OCI-LY1 (cell line): ENCODE measurements around the gene NDC1.

ENCODE experiments used
- H2AFZ ChIP-seq: fragments of 200-600 bp; sonication (generic), shearing (Covaris generic); 2 replicates; pipeline ENCODE4 v1.6.0; 2014; ENCODE audit warnings: antibody characterized with exemption, mild to moderate bottlenecking, low read length
- H3F3A ChIP-seq: fragments of 200-600 bp; sonication (generic), shearing (Covaris generic); 2 replicates; pipeline ENCODE4 v1.6.0; 2014; ENCODE audit warnings: mild to moderate bottlenecking, antibody characterized with exemption, low read length, moderate library complexity; ENCODE audit not compliant: insufficient read depth
- H3K27ac ChIP-seq: fragments of 200-600 bp; sonication (generic); 2 replicates; pipeline ENCODE4 v1.5.1; 2014; ENCODE audit warnings: low read length, mixed run types, mild to moderate bottlenecking, low read depth; ENCODE audit not compliant: poor library complexity, severe bottlenecking
- H3K27me3 ChIP-seq: fragments of 200-600 bp; sonication (generic); 2 replicates; pipeline ENCODE4 v1.6.0; 2014; ENCODE audit warnings: antibody characterized with exemption, mild to moderate bottlenecking, low read length, moderate library complexity; ENCODE audit not compliant: insufficient read depth
- H3K36me3 ChIP-seq: fragments of 200-600 bp; sonication (generic); 2 replicates; pipeline ENCODE4 v1.6.1; 2014; ENCODE audit warnings: mild to moderate bottlenecking, antibody characterized with exemption, low read length, moderate library complexity, mixed read lengths; ENCODE audit not compliant: insufficient read depth
- H3K4me1 ChIP-seq: fragments of 200-600 bp; sonication (generic); 2 replicates; pipeline ENCODE4 v1.5.1; 2014; ENCODE audit warnings: mild to moderate bottlenecking, low read length, moderate library complexity; ENCODE audit not compliant: insufficient read depth, severe bottlenecking
- H3K4me2 ChIP-seq: fragments of 200-600 bp; sonication (generic), shearing (Covaris generic); 2 replicates; pipeline ENCODE4 v1.6.1; 2014; ENCODE audit warnings: low read length
- H3K4me3 ChIP-seq: fragments of 200-600 bp; sonication (generic); 2 replicates; pipeline ENCODE4 v1.5.1; 2014; ENCODE audit warnings: low read length, low read depth, mild to moderate bottlenecking, mixed read lengths; ENCODE audit not compliant: poor library complexity, severe bottlenecking
- H3K79me2 ChIP-seq: fragments of 200-600 bp; shearing (Covaris generic); 2 replicates; pipeline ENCODE4 v1.6.1; 2016; ENCODE audit warnings: mixed run types, low read length, mixed read lengths; ENCODE audit not compliant: insufficient read depth
- H3K9ac ChIP-seq: fragments of 200-600 bp; sonication (generic), shearing (Covaris generic); 2 replicates; pipeline ENCODE4 v1.6.1; 2014; ENCODE audit warnings: mild to moderate bottlenecking, low read length, mixed read lengths
- H3K9me2 ChIP-seq: fragments of 200-600 bp; sonication (generic), shearing (Covaris generic); 2 replicates; pipeline ENCODE4 v1.6.1; 2014; ENCODE audit warnings: low read depth, mild to moderate bottlenecking, low read length, mixed read lengths
- H3K9me3 ChIP-seq: fragments of 200-600 bp; shearing (Covaris generic); 2 replicates; pipeline ENCODE4 v1.6.1; 2014; ENCODE audit warnings: low read length, mixed read lengths
- H4K20me1 ChIP-seq: fragments of 200-600 bp; sonication (generic), shearing (Covaris generic); 2 replicates; pipeline ENCODE4 v1.6.0; 2016; ENCODE audit warnings: mild to moderate bottlenecking, low read length; ENCODE audit not compliant: insufficient read depth
- CTCF ChIP-seq: fragments of 200-600 bp; sonication (generic), shearing (Covaris generic); IDR thresholded peaks from 2 replicates; pipeline ENCODE4 v1.5.1; 2017; ENCODE audit warnings: mild to moderate bottlenecking, antibody characterized with exemption, low read length, moderate library complexity, mixed read lengths
- EZH2 ChIP-seq: fragments of 200-600 bp; sonication (generic), shearing (Covaris generic); IDR thresholded peaks from 2 replicates; pipeline ENCODE4 v1.8.0; 2017; ENCODE audit warnings: borderline replicate concordance, mixed run types, mild to moderate bottlenecking, antibody characterized with exemption, low read length, moderate library complexity, mixed read lengths

NDC1 gene

DNA sequence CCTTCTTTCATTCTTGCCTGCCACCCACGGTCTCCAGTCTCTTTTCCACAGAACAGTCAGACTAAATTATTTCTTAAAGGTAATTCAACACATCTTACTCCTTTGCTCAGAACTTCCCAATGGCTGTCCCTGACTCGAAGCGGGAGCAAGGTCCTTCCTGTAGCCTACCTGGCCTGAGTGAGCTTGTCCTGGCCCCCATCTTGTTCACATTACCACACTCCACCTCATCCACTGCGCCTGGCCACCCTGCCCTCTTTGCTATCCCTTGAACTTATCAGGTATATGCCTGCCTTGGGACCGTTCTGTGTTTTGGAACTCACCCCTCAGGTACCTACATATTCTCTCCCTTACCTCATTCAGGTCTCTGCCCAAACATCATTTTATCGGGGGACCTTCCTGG is 85.8 kb downstream of the NDC1 start:
- no peaks in the 10 kb centered on the region for H4K20me1 ChIP-seq
- H3K36me3 ChIP-seq = no peaks in the 10 kb centered on the region
- H2AFZ ChIP-seq = no peak overlapping the region
- H3K4me3 ChIP-seq = no peak overlapping the region
- H3K27ac ChIP-seq = no peak overlapping the region
- no peaks in the 10 kb centered on the region for H3K27me3 ChIP-seq
- no peaks in the 10 kb centered on the region for H3K9me2 ChIP-seq
- no peaks in the 10 kb centered on the region for H3K79me2 ChIP-seq
- no peaks in the 10 kb centered on the region for H3K9me3 ChIP-seq
- no peaks in the 10 kb centered on the region for H3K4me1 ChIP-seq
- TF ChIP-seq EZH2 (no peak), CTCF (no peak)
- no peaks in the 10 kb centered on the region for H3F3A ChIP-seq
- no peak overlapping the region for H3K4me2 ChIP-seq
- no peak overlapping the region for H3K9ac ChIP-seq

DNA sequence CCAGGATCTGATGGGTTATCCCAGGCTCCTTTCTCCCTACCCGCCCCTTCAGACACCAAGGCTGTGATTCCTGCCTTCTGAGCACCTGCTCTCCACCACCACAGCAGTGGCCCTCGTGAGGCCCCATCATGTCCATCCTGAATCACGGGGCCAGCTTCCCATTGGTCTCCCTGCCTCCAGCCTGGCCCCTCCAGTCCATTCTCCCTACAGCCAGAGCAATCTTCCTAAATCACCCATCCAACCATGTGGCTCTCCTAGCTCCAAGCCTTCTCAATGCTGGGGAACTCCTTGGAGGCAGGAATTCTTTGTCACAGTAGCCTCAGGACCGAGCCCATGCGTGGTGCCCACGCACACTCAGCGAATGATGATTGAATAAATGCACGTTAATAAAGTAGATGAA is 90.3 kb downstream of the NDC1 start:
- Histone ChIP-seq H2AFZ (no peak overlapping the region), H3K4me2 (no peak overlapping the region)

GRCh38 chr1:53740621-53741105 is 97.4 kb downstream of the NDC1 start:
- Histone ChIP-seq H3K4me2 (no peak overlapping the region), H3K9me3 (peaks cover 3% of the 10 kb centered on the region; the same call in 1 of the 2 replicates), H3K4me1 (peaks cover 6% of the 10 kb centered on the region), H3K9ac (no peak overlapping the region), H2AFZ (no peak overlapping the region), H3K79me2 (no peaks in the 10 kb centered on the region), H3K4me3 (no peak overlapping the region), H3F3A (no peaks in the 10 kb centered on the region), H3K27ac (no peak overlapping the region), H3K9me2 (no peaks in the 10 kb centered on the region), H3K27me3 (peaks cover 5% of the 10 kb centered on the region; the same call in 1 of the 2 replicates), H4K20me1 (no peaks in the 10 kb centered on the region), H3K36me3 (no peaks in the 10 kb centered on the region; the same call in 1 of the 2 replicates)
- TF ChIP-seq CTCF = no peak
- TF ChIP-seq EZH2 = no peak

More for the DNA sequence above, 90.3 kb downstream of the NDC1 start:
- Histone ChIP-seq H3K36me3 (no peaks in the 10 kb centered on the region), H3K9me3 (peaks cover under 1% of the 10 kb centered on the region; the same call in 1 of the 2 replicates), H3K9me2 (no peaks in the 10 kb centered on the region), H4K20me1 (no peaks in the 10 kb centered on the region), H3K79me2 (no peaks in the 10 kb centered on the region), H3K9ac (no peak overlapping the region), H3K27me3 (no peaks in the 10 kb centered on the region), H3K4me3 (no peak overlapping the region), H3F3A (no peaks in the 10 kb centered on the region), H3K27ac (no peak overlapping the region), H3K4me1 (no peaks in the 10 kb centered on the region)
- TF ChIP-seq CTCF (no peak), EZH2 (no peak)
